H1 (cell line): Measurements from ENCODE around the gene DCLK1.

Experiments used
- CHD2 ChIP-seq: IDR thresholded peaks from 2 replicates; pipeline ENCODE4 v1.6.1; 2012; ENCODE audit warnings: low read length, improper control_type of control experiment
- CREB1 ChIP-seq: IDR thresholded peaks from 2 replicates; pipeline ENCODE4 v1.6.1; 2012; ENCODE audit warnings: inconsistent platforms
- JUN ChIP-seq: IDR thresholded peaks from 2 replicates; pipeline ENCODE4 v1.6.1; 2011; ENCODE audit warnings: low read depth, mild to moderate bottlenecking, improper control_type of control experiment, low read length
- POLR2A ChIP-seq, 2 experiments: IDR thresholded peaks; 1 replicate in 1 of 2; 2 replicates in 1 of 2; pipeline ENCODE4 v1.6.1; 2011; ENCODE audit warnings: low read depth in 2 of 2, low read length in 2 of 2, mild to moderate bottlenecking in 2 of 2; ENCODE audit errors: control extremely low read depth in 1 of 2
- POLR2AphosphoS5 ChIP-seq: IDR thresholded peaks from 2 replicates; pipeline ENCODE4 v1.6.1; 2011; ENCODE audit warnings: low read depth, low read length
- RFX5 ChIP-seq: IDR thresholded peaks from 2 replicates; pipeline ENCODE4 v1.6.1; 2011; ENCODE audit warnings: low read depth, low read length, improper control_type of control experiment, borderline replicate concordance
- RNF2 ChIP-seq: fragments of 200-900, 300-1000 bp; sonication (generic); IDR thresholded peaks from 2 replicates; pipeline ENCODE4 v1.7.1; 2016; ENCODE audit warnings: borderline replicate concordance, low read depth, mild to moderate bottlenecking, antibody characterized with exemption, low read length; ENCODE audit not compliant: poor library complexity, severe bottlenecking; ENCODE audit errors: missing control alignments
- SP1 ChIP-seq: IDR thresholded peaks from 2 replicates; pipeline ENCODE4 v1.6.1; 2011; ENCODE audit warnings: low read depth, low read length
- SUZ12 ChIP-seq: fragments of 200-600 bp; sonication (generic); IDR thresholded peaks from 2 replicates; pipeline ENCODE4 v1.6.1; 2012; ENCODE audit warnings: mild to moderate bottlenecking, inconsistent platforms, low read length, moderate library complexity, mixed read lengths
- TAF1 ChIP-seq: IDR thresholded peaks from 2 replicates; pipeline ENCODE4 v1.6.1; 2011; ENCODE audit warnings: mild to moderate bottlenecking, low read depth, low read length
- TCF12 ChIP-seq: IDR thresholded peaks from 2 replicates; pipeline ENCODE4 v1.6.1; 2011; ENCODE audit warnings: low read depth, mild to moderate bottlenecking, low read length
- YY1 ChIP-seq: IDR thresholded peaks from 2 replicates; pipeline ENCODE4 v1.6.1; 2011; ENCODE audit warnings: low read depth, mild to moderate bottlenecking, low read length
- TF ChIP-seq, protein P1 (sequence below), 3 experiments: IDR thresholded peaks; 1 replicate in 2 of 3; 2 replicates in 1 of 3; pipeline versions ENCODE4 v1.5.1 to v1.6.1; 2011; ENCODE audit warnings: low read length in 3 of 3, mild to moderate bottlenecking in 3 of 3, inconsistent platforms in 2 of 3, low read depth in 1 of 3, moderate library complexity in 1 of 3; ENCODE audit not compliant: insufficient read depth in 1 of 3; ENCODE audit errors: control extremely low read depth in 1 of 3
- TF ChIP-seq, protein P2 (sequence below): IDR thresholded peaks from 2 replicates; pipeline ENCODE4 v1.6.1; 2012; ENCODE audit warnings: inconsistent platforms

DNA sequence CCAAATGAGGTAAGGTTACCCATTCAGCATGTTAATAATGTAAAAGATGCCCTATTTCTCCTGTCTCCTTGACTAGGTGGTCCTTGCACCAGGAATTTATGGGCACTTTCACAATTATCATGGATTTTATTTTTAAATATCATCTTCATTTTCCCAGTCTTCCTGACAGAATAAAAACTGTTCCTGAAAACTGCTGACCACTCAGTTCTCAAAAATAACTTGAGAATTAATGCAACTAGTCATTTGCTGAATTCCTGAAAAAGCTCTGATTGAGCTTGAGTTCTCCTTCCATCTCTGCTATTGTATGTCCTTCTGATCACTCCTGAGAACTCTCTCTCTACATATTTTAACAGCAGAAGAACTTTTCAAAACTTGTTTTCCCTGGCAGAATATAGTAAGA is 55.0 kb downstream of the DCLK1 start:
- TF ChIP-seq, protein P1, sequence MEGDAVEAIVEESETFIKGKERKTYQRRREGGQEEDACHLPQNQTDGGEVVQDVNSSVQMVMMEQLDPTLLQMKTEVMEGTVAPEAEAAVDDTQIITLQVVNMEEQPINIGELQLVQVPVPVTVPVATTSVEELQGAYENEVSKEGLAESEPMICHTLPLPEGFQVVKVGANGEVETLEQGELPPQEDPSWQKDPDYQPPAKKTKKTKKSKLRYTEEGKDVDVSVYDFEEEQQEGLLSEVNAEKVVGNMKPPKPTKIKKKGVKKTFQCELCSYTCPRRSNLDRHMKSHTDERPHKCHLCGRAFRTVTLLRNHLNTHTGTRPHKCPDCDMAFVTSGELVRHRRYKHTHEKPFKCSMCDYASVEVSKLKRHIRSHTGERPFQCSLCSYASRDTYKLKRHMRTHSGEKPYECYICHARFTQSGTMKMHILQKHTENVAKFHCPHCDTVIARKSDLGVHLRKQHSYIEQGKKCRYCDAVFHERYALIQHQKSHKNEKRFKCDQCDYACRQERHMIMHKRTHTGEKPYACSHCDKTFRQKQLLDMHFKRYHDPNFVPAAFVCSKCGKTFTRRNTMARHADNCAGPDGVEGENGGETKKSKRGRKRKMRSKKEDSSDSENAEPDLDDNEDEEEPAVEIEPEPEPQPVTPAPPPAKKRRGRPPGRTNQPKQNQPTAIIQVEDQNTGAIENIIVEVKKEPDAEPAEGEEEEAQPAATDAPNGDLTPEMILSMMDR (IDR thresholded peaks at IDR 0.05; ENCODE audit: control extremely low read depth in 1 of 3, insufficient read depth in 1 of 3, low read depth in 1 of 3, low read length in 3 of 3) = no peak
- no peak for TF ChIP-seq SP1
- TF ChIP-seq POLR2A (IDR thresholded peaks at IDR 0.05; ENCODE audit: control extremely low read depth in 1 of 2, low read depth in 2 of 2, low read length in 2 of 2) = no peak
- TF ChIP-seq, protein P2, sequence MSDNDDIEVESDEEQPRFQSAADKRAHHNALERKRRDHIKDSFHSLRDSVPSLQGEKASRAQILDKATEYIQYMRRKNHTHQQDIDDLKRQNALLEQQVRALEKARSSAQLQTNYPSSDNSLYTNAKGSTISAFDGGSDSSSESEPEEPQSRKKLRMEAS = no peak
- no peak for TF ChIP-seq TAF1
- TF ChIP-seq CHD2 = no peak
- TF ChIP-seq RNF2 = no peak
- TF ChIP-seq POLR2AphosphoS5 = no peak
- TF ChIP-seq RFX5 = no peak
- no peak for TF ChIP-seq YY1
- TF ChIP-seq TCF12 = no peak
- no peak for TF ChIP-seq JUN
- no peak for TF ChIP-seq CREB1
- no peak for TF ChIP-seq SUZ12
